Upper lobe of right lung (tissue), 1 donor: ENCODE results near the gene ZNF808. TPM values are rescaled to one million over a fixed set of nuclear protein-coding genes. Genes with fewer than 3 reads are reported as not detected.
"Not testable (repeated sequence)": the region's sequence is repeated elsewhere in the genome, so short reads cannot be mapped to it uniquely, and the experiment has no call there.

Source experiments
- ATAC-seq: fragments of 200-7000 bp; cut with Tn5 transposase; one replicate; pipeline ENCODE4 v1.9.1; 2020; ENCODE audit warnings: mild to moderate bottlenecking, moderate library complexity
- DNase-seq: peaks from one replicate; pipeline ENCODE4 v3.0.0-alpha.2; 2020
- H3K27ac ChIP-seq: fragments of 200-600 bp; one replicate; pipeline ENCODE4 v1.8.0; 2022
- H3K27me3 ChIP-seq: fragments of 200-600 bp; one replicate; pipeline ENCODE4 v1.8.0; 2022; ENCODE audit warnings: mild to moderate bottlenecking
- H3K36me3 ChIP-seq: fragments of 200-600 bp; one replicate; pipeline ENCODE4 v1.8.0; 2022
- H3K4me1 ChIP-seq: fragments of 200-600 bp; one replicate; pipeline ENCODE4 v1.8.0; 2022
- H3K4me3 ChIP-seq: fragments of 200-600 bp; one replicate; pipeline ENCODE4 v1.8.0; 2022; ENCODE audit warnings: mild to moderate bottlenecking
- H3K9me3 ChIP-seq: fragments of 200-600 bp; one replicate; pipeline ENCODE4 v1.8.0; 2022
- CTCF ChIP-seq: fragments of 200-600 bp; IDR thresholded peaks from one replicate; pipeline ENCODE4 v1.8.0; 2022; ENCODE audit warnings: antibody characterized with exemption
- intact Hi-C: fragments of 100-400 bp; cut with DNase I; formaldehyde crosslinking; loops from one replicate; pipeline ENCODE4 v1.11.0; 2022
- total RNA-seq: library from RNA; stranded (reverse); fragmentation: NEBNext Ultra II Directional; extraction: Animal tissue kit (Norgen Biotek cat#: 25700); gene quantifications from one replicate; pipeline ENCODE4 v1.2.1, GENCODE V29; 2021
- donor health status: DM: no; HTN: yes; CAD: no; lungs with severe emphysema.

ZNF808 gene
- total RNA-seq, 1 donor from 2014 or later: 33.3 TPM

- Histone ChIP-seq H3K4me3 (no peak overlapping the region), H3K4me1 (no peaks in the 10 kb centered on the region), H3K27me3 (no peaks in the 10 kb centered on the region), H3K36me3 (no peaks in the 10 kb centered on the region), H3K9me3 (peaks cover 25% of the 10 kb centered on the region), H3K27ac (no peak overlapping the region)
- TF ChIP-seq CTCF: no peak
- DNase-seq (no peak), ATAC-seq (no peak)
- intact Hi-C loops: no loop called here
Measured at GRCh38 chr19:52566121-52566520, 38.7 kb downstream of the ZNF808 start.

GRCh38 chr19:52566588-52566987 lies 39.1 kb downstream of the ZNF808 start:
- Histone ChIP-seq H3K4me3 (no peak overlapping the region), H3K9me3 (peaks cover 23% of the 10 kb centered on the region)
- intact Hi-C loops: no loop called here

GRCh38 chr19:52567921-52568320 lies 40.5 kb downstream of the ZNF808 start:
- H3K27me3 ChIP-seq: no peaks in the 10 kb centered on the region
- no peak overlapping the region for H3K27ac ChIP-seq
- no peak overlapping the region for H3K4me3 ChIP-seq
- DNase-seq (no peak), ATAC-seq (no peak)
- H3K4me1 ChIP-seq: no peaks in the 10 kb centered on the region
- no peak for TF ChIP-seq CTCF
- intact Hi-C loops: no loop called here
- H3K9me3 ChIP-seq: peaks cover 12% of the 10 kb centered on the region
- H3K36me3 ChIP-seq: no peaks in the 10 kb centered on the region

More at GRCh38 chr19:52566588-52566987, 39.1 kb downstream of the ZNF808 start:
- H3K4me1 ChIP-seq: no peaks in the 10 kb centered on the region
- no peaks in the 10 kb centered on the region for H3K27me3 ChIP-seq
- ATAC-seq (no peak), DNase-seq (no peak)
- no peak for TF ChIP-seq CTCF
- no peak overlapping the region for H3K27ac ChIP-seq
- no peaks in the 10 kb centered on the region for H3K36me3 ChIP-seq

- H3K4me1 ChIP-seq, H3K27me3 ChIP-seq, H3K36me3 ChIP-seq, H3K9me3 ChIP-seq, intact Hi-C loops: not testable (repeated sequence)
- Histone ChIP-seq H3K4me3 (peak overlapping the region; percentile 80), H3K27ac (peak overlapping the region; percentile 87)
- DNase-seq (peak; percentile 66), ATAC-seq (peak; percentile 15)
Measured at GRCh38 chr19:52569638-52569999, 42.2 kb downstream of the ZNF808 start.

GRCh38 chr19:52570000-52570861 lies 42.8 kb downstream of the ZNF808 start, which contains the start of gene ZNF701:
TSS of gene ZNF701 (plus strand) at chr19:52570287. CDS start at chr19:52574148, 3,861 bp downstream.
- Histone ChIP-seq H3K4me3 (peak within 1 kb of the TSS; percentile 80), H3K36me3 (peaks cover 14% of the 10 kb centered on the region), H3K4me1 (no peaks in the 10 kb centered on the region), H3K27me3 (no peaks in the 10 kb centered on the region), H3K9me3 (no peaks in the 10 kb centered on the region), H3K27ac (peak within 1 kb of the TSS; percentile 87)
- DNase-seq: peak; percentile 96
- intact Hi-C loops: no loop called here
- peak; percentile 33 for TF ChIP-seq CTCF
- ATAC-seq: peak; percentile 100

- H3K36me3 ChIP-seq: peaks cover 40% of the 10 kb centered on the region
Measured at GRCh38 chr19:52584736-52585440, 57.4 kb downstream of the ZNF808 start.

More at GRCh38 chr19:52584736-52585440, 57.4 kb downstream of the ZNF808 start:
- peak overlapping the region; percentile 29 for H3K4me3 ChIP-seq
- H3K27ac ChIP-seq: no peak overlapping the region
- no peaks in the 10 kb centered on the region for H3K4me1 ChIP-seq
- no peaks in the 10 kb centered on the region for H3K27me3 ChIP-seq
- H3K9me3 ChIP-seq: peaks cover 9% of the 10 kb centered on the region
- intact Hi-C loops: no loop called here
- no peak for TF ChIP-seq CTCF
- no peak for DNase-seq
- peak; percentile 58 for ATAC-seq
